ENCODE data around the gene NELFE. TPM values are rescaled to one million over a fixed set of nuclear protein-coding genes. Genes with fewer than 3 reads are reported as not detected.

The NELFE gene
- polyA plus RNA-seq, 1 donor (not counting 4 experiments of a cell fraction or from before 2014, with no cell fraction given), result 51.9 TPM

- no peak overlapping the region for H3K9ac ChIP-seq (ENCODE audit: control insufficient read depth, extremely low read depth, insufficient read depth, low read length)
- no peak overlapping the region for H3K27ac ChIP-seq (ENCODE audit: control insufficient read depth, insufficient read depth, low read length)
- peaks cover 16% of the 10 kb centered on the region for H3K4me1 ChIP-seq (ENCODE audit: control insufficient read depth, extremely low read depth, insufficient read depth, low read length)
- no peak overlapping the region for H3K4me3 ChIP-seq (ENCODE audit: control insufficient read depth in 2 of 3, extremely low read depth in 1 of 3, insufficient read depth in 2 of 3, low read depth in 1 of 3, low read length in 3 of 3)
- no peaks in the 10 kb centered on the region for H4K20me1 ChIP-seq (ENCODE audit: control insufficient read depth, extremely low read depth, insufficient read depth, low read length)
- dilution Hi-C loops (cut with MboI; ENCODE audit: extremely low pct_ligation_motif_present, low sequenced_read_pairs), result no loop called here
- no peaks in the 10 kb centered on the region for H3K27me3 ChIP-seq (ENCODE audit: control insufficient read depth, extremely low read depth, insufficient read depth, low read length)
- no peak overlapping the region for H2AFZ ChIP-seq (ENCODE audit: control insufficient read depth, low read length)
- H3K36me3 ChIP-seq (ENCODE audit: control insufficient read depth in 2 of 2, extremely low read depth in 1 of 2, insufficient read depth in 2 of 2, low read length in 2 of 2), result peaks cover 14 to 39% of the 10 kb centered on the region in 2 experiments
- no peaks in the 10 kb centered on the region for H3K9me3 ChIP-seq (ENCODE audit: control insufficient read depth, low read depth, low read length)
- H3K4me2 ChIP-seq (ENCODE audit: control insufficient read depth, extremely low read depth, insufficient read depth, low read depth, low read length), result no peak overlapping the region
- FAIRE-seq (no peak), DNase-seq (ENCODE audit: low read depth, low spot score) (no peak)
- no peaks in the 10 kb centered on the region for H3K9me1 ChIP-seq (ENCODE audit: control insufficient read depth, extremely low read depth, insufficient read depth, low read length)
- TF ChIP-seq CTCF (optimal IDR thresholded peaks at IDR 0.05 in 1 of 3, IDR thresholded peaks at IDR 0.05 in 1 of 3, conservative IDR thresholded peaks at IDR 0.05 in 1 of 3; ENCODE audit: extremely low read depth in 1 of 3, insufficient read depth in 2 of 3, low read length in 3 of 3), result no peak
- TF ChIP-seq EZH2 (IDR thresholded peaks at IDR 0.05; ENCODE audit: low read length), result no peak
- H3K79me2 ChIP-seq (ENCODE audit: control insufficient read depth, insufficient read depth, low read length), result peaks cover 24% of the 10 kb centered on the region
Observed at GRCh38 chr6:31968326-31968725, 9.6 kb upstream of the NELFE start.

GRCh38 chr6:31967926-31968320, 9.2 kb upstream of the NELFE start:
- Histone ChIP-seq H3K27ac (ENCODE audit: control insufficient read depth, insufficient read depth, low read length) (no peak overlapping the region), H2AFZ (ENCODE audit: control insufficient read depth, low read length) (no peak overlapping the region), H4K20me1 (ENCODE audit: control insufficient read depth, extremely low read depth, insufficient read depth, low read length) (no peaks in the 10 kb centered on the region), H3K36me3 (ENCODE audit: control insufficient read depth in 2 of 2, extremely low read depth in 1 of 2, insufficient read depth in 2 of 2, low read length in 2 of 2) (peaks cover 16 to 40% of the 10 kb centered on the region in 2 experiments), H3K27me3 (ENCODE audit: control insufficient read depth, extremely low read depth, insufficient read depth, low read length) (no peaks in the 10 kb centered on the region), H3K4me3 (ENCODE audit: control insufficient read depth in 2 of 3, extremely low read depth in 1 of 3, insufficient read depth in 2 of 3, low read depth in 1 of 3, low read length in 3 of 3) (no peak overlapping the region), H3K9ac (ENCODE audit: control insufficient read depth, extremely low read depth, insufficient read depth, low read length) (no peak overlapping the region), H3K9me1 (ENCODE audit: control insufficient read depth, extremely low read depth, insufficient read depth, low read length) (no peaks in the 10 kb centered on the region), H3K79me2 (ENCODE audit: control insufficient read depth, insufficient read depth, low read length) (peaks cover 20% of the 10 kb centered on the region), H3K4me1 (ENCODE audit: control insufficient read depth, extremely low read depth, insufficient read depth, low read length) (peaks cover 12% of the 10 kb centered on the region), H3K9me3 (ENCODE audit: control insufficient read depth, low read depth, low read length) (no peaks in the 10 kb centered on the region), H3K4me2 (ENCODE audit: control insufficient read depth, extremely low read depth, insufficient read depth, low read depth, low read length) (no peak overlapping the region)
- dilution Hi-C loops (cut with MboI; ENCODE audit: extremely low pct_ligation_motif_present, low sequenced_read_pairs), result no loop called here
- no peak for FAIRE-seq
- no peak for DNase-seq (ENCODE audit: low read depth, low spot score)
- TF ChIP-seq CTCF (optimal IDR thresholded peaks at IDR 0.05 in 1 of 3, IDR thresholded peaks at IDR 0.05 in 1 of 3, conservative IDR thresholded peaks at IDR 0.05 in 1 of 3; ENCODE audit: extremely low read depth in 1 of 3, insufficient read depth in 2 of 3, low read length in 3 of 3) (no peak), EZH2 (IDR thresholded peaks at IDR 0.05; ENCODE audit: low read length) (no peak)

Measured in keratinocyte (primary cell).